HepG2 (cell line): ENCODE results near the gene SECTM1. TPM values are rescaled to one million over a fixed set of nuclear protein-coding genes. Genes with fewer than 3 reads are reported as not detected.

ENCODE experiments used
- ETV6 ChIP-seq: sonication (generic); formaldehyde crosslinking; conservative IDR thresholded peaks from 2 replicates; pipeline ENCODE4 v1.4.0; 2020; ENCODE audit warnings: missing genetic modification reagents
- HNRNPH1 ChIP-seq: fragments of 200-400 bp; formaldehyde crosslinking; optimal IDR thresholded peaks from 2 replicates; pipeline ENCODE3; 2017; ENCODE audit warnings: mild to moderate bottlenecking, low read depth, low read length
- JARID2 ChIP-seq: sonication (generic); formaldehyde crosslinking; IDR thresholded peaks from 2 replicates; pipeline ENCODE4 v1.8.1; 2023; ENCODE audit warnings: missing genetic modification reagents, inconsistent platforms; ENCODE audit not compliant: insufficient replicate concordance
- KDM2A ChIP-seq: sonication (generic); formaldehyde crosslinking; IDR thresholded peaks from 2 replicates; pipeline ENCODE4 v1.4.0; 2020; ENCODE audit warnings: low read depth, missing genetic modification reagents, borderline replicate concordance
- KIAA2018 ChIP-seq: sonication (generic); formaldehyde crosslinking; IDR thresholded peaks from 2 replicates; pipeline ENCODE4 v1.5.0; 2020; ENCODE audit warnings: mild to moderate bottlenecking, missing genetic modification reagents, borderline replicate concordance
- MXD1 ChIP-seq: sonication (generic); formaldehyde crosslinking; IDR thresholded peaks from 2 replicates; pipeline ENCODE4 v1.4.0; 2020; ENCODE audit warnings: mild to moderate bottlenecking, missing genetic modification reagents
- NR0B2 ChIP-seq: sonication (generic); formaldehyde crosslinking; IDR thresholded peaks from 2 replicates; pipeline ENCODE4 v1.4.0; 2020; ENCODE audit warnings: mild to moderate bottlenecking, missing genetic modification reagents
- RXRA ChIP-seq: sonication (generic); formaldehyde crosslinking; IDR thresholded peaks from 2 replicates; pipeline ENCODE4 v1.5.1; 2020; ENCODE audit warnings: missing genetic modification reagents
- SETDB1 ChIP-seq: sonication (generic); formaldehyde crosslinking; IDR thresholded peaks from 2 replicates; pipeline ENCODE4 v1.5.1; 2020; ENCODE audit warnings: missing genetic modification reagents, mild to moderate bottlenecking, borderline replicate concordance
- SP5 ChIP-seq: IDR thresholded peaks from 2 replicates; pipeline ENCODE4 v1.6.1; 2016; ENCODE audit warnings: low read depth, borderline replicate concordance
- THAP8 ChIP-seq: sonication (generic); formaldehyde crosslinking; IDR thresholded peaks from 2 replicates; pipeline ENCODE4 v1.5.1; 2020; ENCODE audit warnings: missing genetic modification reagents, mild to moderate bottlenecking, borderline replicate concordance
- ZBTB2 ChIP-seq: sonication (generic); formaldehyde crosslinking; IDR thresholded peaks from 2 replicates; pipeline ENCODE4 v1.8.0; 2022; ENCODE audit warnings: low read depth, missing genetic modification reagents
- ZMAT3 ChIP-seq: sonication (generic); formaldehyde crosslinking; conservative IDR thresholded peaks from 2 replicates; pipeline ENCODE4 v1.7.0; 2021; ENCODE audit warnings: missing genetic modification reagents
- ZMYM2 ChIP-seq: sonication (generic); formaldehyde crosslinking; IDR thresholded peaks from 2 replicates; pipeline ENCODE4 v1.8.0; 2022; ENCODE audit warnings: mild to moderate bottlenecking, missing genetic modification reagents
- ZNF740 ChIP-seq: sonication (generic); formaldehyde crosslinking; IDR thresholded peaks from 2 replicates; pipeline ENCODE4 v1.4.0; 2020; ENCODE audit warnings: missing genetic modification reagents
- ZNF788 ChIP-seq: sonication (generic); formaldehyde crosslinking; IDR thresholded peaks from 2 replicates; pipeline ENCODE4 v1.5.0; 2020; ENCODE audit warnings: mild to moderate bottlenecking, missing genetic modification reagents, borderline replicate concordance
- polyA plus RNA-seq, 8 experiments: library from polyadenylated mRNA; depleted of rRNA in 3 of 8; stranded (reverse) in 7 of 8; unstranded in 1 of 8; fragments of >200 nt; fragmentation: Illumina TruSeq in 4 of 8; extraction: Trizol in 4 of 8; gene quantifications; 2 replicates each; pipeline versions ENCODE4 v1.2.1 to v1.2.3, GENCODE V29; 2011 to 2016; ENCODE audit warnings: low read depth in 4 of 8, missing spikeins in 1 of 8, mixed read lengths in 1 of 8; ENCODE audit not compliant: insufficient read depth in 1 of 8
- total RNA-seq, 5 experiments: library from RNA; depleted of rRNA; stranded (reverse); fragments of >200 nt; fragmentation: Illumina TruSeq; extraction: Trizol; gene quantifications; 2 replicates each; pipeline ENCODE4 v1.2.3, GENCODE V29; 2016; ENCODE audit warnings: low read depth in 1 of 5

SECTM1 gene
- total and polyA plus RNA-seq, 2 of the 13 experiments (the other 11 are each of a cell fraction or from before 2014, with no cell fraction given) = 3.5 to 5.3 TPM

GRCh38 chr17:82332669-82333278, 792 bp downstream of the SECTM1 start (continued):
- 0 out of 2 replicates have a peak, but pooled peaks have one; percentile 25 for TF ChIP-seq ZBTB2 (CRISPR knock-in tag)
- no peak for TF ChIP-seq RXRA (CRISPR knock-in tag)
- TF ChIP-seq NR0B2 = 0 out of 2 replicates have a peak, but pooled peaks have one; percentile 37
- TF ChIP-seq ZMYM2 (CRISPR knock-in tag) = no peak
- TF ChIP-seq KDM2A (CRISPR knock-in tag) = no peak
- TF ChIP-seq ZMAT3 (CRISPR knock-in tag) = no peak
- TF ChIP-seq KIAA2018 = no peak
- no peak for TF ChIP-seq THAP8 (CRISPR knock-in tag)
- TF ChIP-seq JARID2 = no peak
- TF ChIP-seq ETV6 (CRISPR knock-in tag) = no peak
- 0 out of 2 replicates have a peak, but pooled peaks have one; percentile 53 for TF ChIP-seq SETDB1 (CRISPR knock-in tag)
- no peak for TF ChIP-seq HNRNPH1
- TF ChIP-seq ZNF740 (CRISPR knock-in tag) = no peak
- no peak for TF ChIP-seq SP5
- no peak; the same call in 1 of the 2 replicates for TF ChIP-seq MXD1 (CRISPR knock-in tag)
- no peak for TF ChIP-seq ZNF788 (CRISPR knock-in tag)
